Muscle layer of colon (tissue), 2 donors: Measurements from ENCODE around the gene MAGI1.
A peak's percentile ranks its signal among the peaks of the same experiment; 100 is the strongest.
"Not testable (repeated sequence)": the region's sequence is repeated elsewhere in the genome, so short reads cannot be mapped to it uniquely, and the experiment has no call there.

Experiments used
- H3K27ac ChIP-seq: one replicate; pipeline ENCODE4 v1.7.0; 2013; ENCODE audit warnings: low read depth, mild to moderate bottlenecking, low read length, moderate library complexity
- H3K27me3 ChIP-seq, 2 donors: one replicate each; pipeline ENCODE4 v1.7.0; 2013; ENCODE audit warnings: low read length in 2 of 2, mild to moderate bottlenecking in 2 of 2; ENCODE audit not compliant: insufficient read depth in 2 of 2, control insufficient read depth in 1 of 2
- H3K36me3 ChIP-seq: one replicate; pipeline ENCODE4 v1.7.0; 2013; ENCODE audit warnings: mild to moderate bottlenecking, low read length; ENCODE audit not compliant: insufficient read depth
- H3K4me1 ChIP-seq: one replicate; pipeline ENCODE4 v1.7.0; 2013; ENCODE audit warnings: mild to moderate bottlenecking, low read length; ENCODE audit not compliant: insufficient read depth
- H3K4me3 ChIP-seq, 2 donors: one replicate each; pipeline ENCODE4 v1.7.0; 2013; ENCODE audit warnings: low read length in 2 of 2, low read depth in 1 of 2, mild to moderate bottlenecking in 1 of 2, moderate library complexity in 1 of 2
- H3K9ac ChIP-seq: one replicate; pipeline ENCODE4 v1.7.0; 2013; ENCODE audit warnings: low read length
- H3K9me3 ChIP-seq: one replicate; pipeline ENCODE4 v1.7.0; 2013; ENCODE audit warnings: mild to moderate bottlenecking, low read length
- donor health status: abdominal sarcoma.
- donor health status: Adenocarcinoma of cecum.

The MAGI1 gene

GRCh38 chr3:66037986-66038369, 740 bp downstream of the MAGI1 start:
- Histone ChIP-seq H3K4me1 (peaks cover 21% of the 10 kb centered on the region), H3K36me3 (no peaks in the 10 kb centered on the region), H3K9me3 (no peaks in the 10 kb centered on the region), H3K27ac (peak overlapping the region; percentile 94), H3K27me3 (no peaks in the 10 kb centered on the region), H3K4me3 (peak overlapping the region; percentile 94 to 95), H3K9ac (peak overlapping the region; percentile 38)

- peaks cover 21% of the 10 kb centered on the region for H3K4me1 ChIP-seq
- H3K4me3 ChIP-seq = peak overlapping the region; percentile 94 to 95
- H3K27ac ChIP-seq = peak overlapping the region; percentile 94
- H3K27me3 ChIP-seq = no peaks in the 10 kb centered on the region
- no peaks in the 10 kb centered on the region for H3K36me3 ChIP-seq
- H3K9me3 ChIP-seq = no peaks in the 10 kb centered on the region
- peak overlapping the region; percentile 38 for H3K9ac ChIP-seq
Measured at GRCh38 chr3:66037330-66037985, 1.3 kb downstream of the MAGI1 start.

GRCh38 chr3:66036586-66037148, 2.1 kb downstream of the MAGI1 start:
- peak overlapping the region; percentile 94 for H3K27ac ChIP-seq
- H3K4me3 ChIP-seq = peak overlapping the region; percentile 94 to 95
- no peaks in the 10 kb centered on the region for H3K9me3 ChIP-seq
- H3K9ac ChIP-seq = peak overlapping the region; percentile 38
- no peaks in the 10 kb centered on the region for H3K27me3 ChIP-seq
- peaks cover 21% of the 10 kb centered on the region for H3K4me1 ChIP-seq
- H3K36me3 ChIP-seq = no peaks in the 10 kb centered on the region

- peaks cover 21% of the 10 kb centered on the region for H3K4me1 ChIP-seq
- H3K36me3 ChIP-seq = no peaks in the 10 kb centered on the region
- no peaks in the 10 kb centered on the region for H3K27me3 ChIP-seq
- H3K4me3 ChIP-seq = peak overlapping the region in 1 of 2 donors; percentile 95
- no peak overlapping the region for H3K27ac ChIP-seq
- H3K9ac ChIP-seq = no peak overlapping the region
- no peaks in the 10 kb centered on the region for H3K9me3 ChIP-seq
Measured at GRCh38 chr3:66035763-66036477, 2.8 kb downstream of the MAGI1 start.

GRCh38 chr3:66033241-66034138, 5.2 kb downstream of the MAGI1 start:
- H3K9ac ChIP-seq = no peak overlapping the region
- H3K27ac ChIP-seq = no peak overlapping the region
- H3K4me1 ChIP-seq = peaks cover 21% of the 10 kb centered on the region
- no peaks in the 10 kb centered on the region for H3K36me3 ChIP-seq
- H3K4me3 ChIP-seq = no peak overlapping the region
- no peaks in the 10 kb centered on the region for H3K9me3 ChIP-seq
- H3K27me3 ChIP-seq = no peaks in the 10 kb centered on the region

GRCh38 chr3:66031102-66031698, 7.5 kb downstream of the MAGI1 start:
- Histone ChIP-seq H3K4me1 (peaks cover 7% of the 10 kb centered on the region), H3K9me3 (no peaks in the 10 kb centered on the region), H3K9ac (no peak overlapping the region), H3K27ac (no peak overlapping the region), H3K4me3 (no peak overlapping the region), H3K27me3 (no peaks in the 10 kb centered on the region), H3K36me3 (no peaks in the 10 kb centered on the region)

- H3K36me3 ChIP-seq = no peaks in the 10 kb centered on the region
- no peaks in the 10 kb centered on the region for H3K27me3 ChIP-seq
- no peak overlapping the region for H3K4me3 ChIP-seq
- H3K4me1 ChIP-seq = no peaks in the 10 kb centered on the region
- H3K9me3 ChIP-seq = no peaks in the 10 kb centered on the region
- H3K9ac ChIP-seq = no peak overlapping the region
- H3K27ac ChIP-seq = no peak overlapping the region
Measured at GRCh38 chr3:66029443-66029842, 9.3 kb downstream of the MAGI1 start.

GRCh38 chr3:66029014-66029413, 9.7 kb downstream of the MAGI1 start:
- H3K36me3 ChIP-seq = no peaks in the 10 kb centered on the region
- H3K27ac ChIP-seq = no peak overlapping the region
- no peaks in the 10 kb centered on the region for H3K27me3 ChIP-seq
- H3K4me1 ChIP-seq = no peaks in the 10 kb centered on the region
- no peak overlapping the region for H3K4me3 ChIP-seq
- no peaks in the 10 kb centered on the region for H3K9me3 ChIP-seq
- no peak overlapping the region for H3K9ac ChIP-seq

- H3K36me3 ChIP-seq = no peaks in the 10 kb centered on the region
- no peak overlapping the region for H3K27ac ChIP-seq
Measured at GRCh38 chr3:66028457-66028856, 10.3 kb downstream of the MAGI1 start.

GRCh38 chr3:66027099-66027498, 11.6 kb downstream of the MAGI1 start:
- not testable (repeated sequence) for H3K36me3 ChIP-seq, H3K27ac ChIP-seq, H3K4me1 ChIP-seq, H3K27me3 ChIP-seq, H3K9ac ChIP-seq, H3K9me3 ChIP-seq, H3K4me3 ChIP-seq

More at GRCh38 chr3:66028457-66028856, 10.3 kb downstream of the MAGI1 start:
- Histone ChIP-seq H3K4me3 (no peak overlapping the region), H3K9me3 (no peaks in the 10 kb centered on the region), H3K27me3 (no peaks in the 10 kb centered on the region), H3K9ac (no peak overlapping the region), H3K4me1 (no peaks in the 10 kb centered on the region)
